Activated naive CD8-positive, alpha-beta T cell treated with anti-CD3 and anti-CD28 coated beads, Interleukin-2, amount 50 U/mL, for 16 hours (primary cell): ENCODE measurements around the gene BCAT1.
"Not testable (repeated sequence)": the region's sequence is repeated elsewhere in the genome, so short reads cannot be mapped to it uniquely, and the experiment has no call there.

ENCODE experiments used
- DNase-seq: peaks from one replicate; pipeline ENCODE4 v3.0.0-alpha.2; 2020; ENCODE audit warnings: low read depth, low spot score

BCAT1 gene

DNA sequence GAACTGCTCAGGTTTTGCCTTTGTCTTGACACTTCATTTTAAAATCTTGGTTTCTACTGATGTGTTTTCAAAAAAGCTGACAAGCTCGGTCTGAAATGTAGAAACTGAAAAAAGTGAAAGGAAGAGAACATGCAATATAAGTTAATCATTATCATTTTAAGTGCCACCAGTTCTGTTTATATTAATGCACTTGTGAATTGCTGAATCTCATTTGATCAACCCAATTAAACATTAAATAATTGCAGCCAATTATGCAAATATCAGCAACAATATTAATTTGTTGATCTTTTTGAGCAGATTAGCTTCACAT lies 133.8 kb downstream of the BCAT1 start:
- DNase-seq: no peak

DNA sequence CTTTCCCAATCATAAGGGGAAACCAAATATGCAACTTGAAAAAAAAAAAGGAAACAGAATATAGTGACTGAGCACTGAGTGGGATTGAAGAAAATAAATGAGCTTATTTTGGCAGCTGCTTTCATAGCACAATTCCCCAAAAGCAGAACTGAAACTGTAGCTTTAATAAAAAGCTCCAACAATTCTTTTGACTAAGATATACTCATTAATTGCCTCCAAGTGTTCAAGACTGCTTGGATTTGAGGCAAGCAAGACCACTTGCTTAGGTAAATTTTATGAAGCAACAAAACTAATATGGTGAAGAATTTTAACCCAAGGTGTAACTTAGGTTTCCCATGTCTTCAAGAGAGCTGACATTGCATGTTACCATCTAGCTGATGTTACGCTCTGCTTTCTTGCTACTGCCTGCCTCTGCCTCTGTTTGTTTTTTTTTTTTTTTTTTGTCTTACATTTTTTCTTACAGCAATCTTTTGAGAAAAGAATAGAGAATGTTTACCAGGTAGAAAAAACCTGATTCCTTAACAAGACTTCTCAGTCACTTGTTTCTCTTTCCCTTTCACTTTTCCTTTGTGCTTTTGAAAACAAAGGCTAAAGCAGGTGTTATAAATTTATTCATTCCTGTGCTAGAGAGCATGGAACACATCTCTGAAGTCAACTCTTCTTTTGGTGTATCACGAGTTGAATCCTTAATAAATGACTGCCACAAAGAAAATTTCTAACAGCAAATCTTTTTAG lies 134.4 kb downstream of the BCAT1 start:
- no peak for DNase-seq

DNA sequence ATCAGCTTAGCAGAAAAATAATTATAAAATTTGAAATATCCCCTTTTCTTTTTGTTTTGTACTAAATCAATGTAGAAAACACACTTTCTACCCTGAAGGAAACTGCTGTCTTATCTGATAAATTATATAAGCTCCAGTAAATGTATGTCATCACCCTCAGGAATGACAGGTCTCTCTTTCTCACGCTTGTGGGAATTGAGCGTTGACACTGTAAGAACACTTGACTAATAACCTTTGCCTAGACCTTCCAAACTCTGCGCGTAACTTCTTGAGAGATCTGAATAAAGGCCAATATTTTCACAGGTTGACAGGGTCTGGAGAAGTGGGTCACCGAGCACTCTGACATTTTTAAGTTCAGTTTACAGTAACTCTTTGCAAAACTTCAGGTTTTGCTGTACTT lies 138.5 kb downstream of the BCAT1 start:
- no peak for DNase-seq

DNA sequence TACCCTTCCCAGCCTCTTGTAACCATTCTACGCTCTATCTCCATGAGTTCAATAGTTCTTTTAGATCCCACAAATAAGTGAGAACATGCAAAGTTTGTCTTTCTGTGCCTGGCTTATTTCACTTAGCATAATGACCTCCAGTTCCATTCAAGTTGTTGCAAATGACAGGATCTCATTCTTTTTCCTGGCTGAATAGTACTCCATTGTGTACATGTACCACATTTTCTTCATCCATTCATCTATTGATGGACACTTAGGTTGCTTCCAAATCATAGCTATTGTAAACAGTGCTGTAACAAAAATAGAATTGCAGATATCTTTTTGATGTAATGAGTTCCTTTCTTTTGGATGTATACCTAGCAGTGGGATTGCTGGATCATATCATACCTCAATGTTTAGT lies 139.6 kb downstream of the BCAT1 start:
- not testable (repeated sequence) for DNase-seq

DNA sequence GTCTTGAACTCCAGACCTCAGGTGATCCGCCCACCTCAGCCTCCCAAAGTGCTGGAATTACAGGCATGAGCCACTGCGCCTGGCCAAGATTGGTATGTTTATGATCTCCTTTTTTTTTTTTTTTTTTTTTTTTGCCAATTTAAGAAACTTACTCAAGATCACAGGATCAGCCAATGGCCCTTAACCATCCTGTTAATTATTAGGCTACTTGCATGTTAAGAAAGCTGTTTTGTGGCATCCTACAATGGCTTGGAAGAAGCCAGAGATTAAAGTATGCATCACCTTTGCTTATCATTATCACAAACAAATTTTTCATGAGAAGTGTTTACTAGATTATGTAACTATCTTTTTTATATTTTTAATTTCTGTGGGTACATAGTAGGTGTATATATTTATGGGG lies 140.2 kb downstream of the BCAT1 start:
- no peak for DNase-seq

DNA sequence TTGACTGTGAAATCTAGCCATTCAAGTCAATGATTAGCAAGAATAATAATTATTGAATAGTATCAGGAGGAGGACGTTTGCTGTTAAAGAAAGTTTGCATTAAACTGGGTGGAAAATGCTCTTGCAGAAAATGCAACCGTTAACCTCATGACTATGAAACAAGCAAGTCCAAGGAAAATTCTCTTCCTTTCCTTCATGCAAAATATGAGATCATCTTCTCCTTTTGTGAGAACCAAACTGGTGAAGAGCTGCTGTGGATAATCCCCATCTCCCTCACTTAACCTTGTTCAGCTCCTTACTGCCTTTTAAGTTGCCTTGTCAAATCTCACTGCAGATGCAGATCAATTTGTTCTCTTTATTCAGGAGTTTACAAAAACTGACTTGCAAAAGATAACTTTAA lies 142.5 kb downstream of the BCAT1 start:
- no peak for DNase-seq

DNA sequence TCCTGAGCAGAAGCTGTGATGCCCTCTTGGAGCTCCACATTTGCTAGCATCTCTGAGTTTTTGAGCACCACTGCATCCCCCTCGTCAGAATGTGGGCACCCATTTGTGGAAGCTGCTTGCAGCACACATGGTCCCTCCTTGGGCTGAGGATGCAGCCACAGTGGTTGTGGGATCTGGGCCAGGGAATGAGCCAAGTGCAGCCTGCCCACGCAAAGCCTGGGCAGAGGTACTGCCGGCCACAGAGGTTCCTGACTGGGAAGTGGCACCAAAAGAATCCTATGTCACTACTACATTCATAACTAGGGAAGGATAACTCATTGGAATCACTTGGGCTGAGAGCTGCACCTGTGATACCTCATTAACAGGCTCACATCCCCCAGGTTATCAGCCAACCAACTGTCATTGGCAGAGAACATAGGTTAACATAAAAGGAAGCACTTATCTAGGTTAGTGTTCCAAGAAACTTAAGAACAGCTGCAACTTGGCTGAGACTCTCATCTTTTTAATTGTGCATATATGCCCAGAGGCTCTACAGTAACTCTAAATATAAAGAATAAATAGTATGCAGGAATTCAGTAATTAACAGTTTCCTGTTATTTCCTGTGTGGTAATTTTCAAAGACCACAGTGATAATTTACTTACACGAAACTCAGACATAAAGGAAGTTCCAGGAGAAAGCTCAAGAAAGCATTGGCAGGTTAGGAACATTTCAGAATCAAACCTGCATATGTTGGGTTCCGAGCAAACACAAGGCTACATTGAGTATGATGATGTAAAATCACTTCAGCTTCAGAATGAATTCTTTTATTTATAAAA lies 145.3 kb downstream of the BCAT1 start:
- DNase-seq: no peak

DNA sequence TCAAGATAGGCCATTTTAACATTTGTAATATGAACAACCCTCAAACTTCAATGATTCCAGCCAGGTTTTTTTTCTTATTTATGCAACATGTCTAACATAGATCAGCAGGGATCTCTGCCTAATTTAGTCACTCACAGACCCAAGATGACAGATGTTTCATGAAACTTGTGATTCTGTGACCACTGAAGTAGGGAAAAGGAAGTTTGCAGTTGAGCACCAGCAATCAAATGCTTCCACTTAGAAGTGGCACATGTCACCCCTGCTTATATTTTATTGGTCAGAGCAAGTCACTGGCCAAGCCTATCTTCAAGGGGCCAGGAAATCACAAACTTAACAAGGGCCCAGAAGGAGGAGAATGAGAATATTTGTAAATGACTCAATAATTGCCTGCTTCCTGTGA lies 150.6 kb downstream of the BCAT1 start:
- no peak for DNase-seq

DNA sequence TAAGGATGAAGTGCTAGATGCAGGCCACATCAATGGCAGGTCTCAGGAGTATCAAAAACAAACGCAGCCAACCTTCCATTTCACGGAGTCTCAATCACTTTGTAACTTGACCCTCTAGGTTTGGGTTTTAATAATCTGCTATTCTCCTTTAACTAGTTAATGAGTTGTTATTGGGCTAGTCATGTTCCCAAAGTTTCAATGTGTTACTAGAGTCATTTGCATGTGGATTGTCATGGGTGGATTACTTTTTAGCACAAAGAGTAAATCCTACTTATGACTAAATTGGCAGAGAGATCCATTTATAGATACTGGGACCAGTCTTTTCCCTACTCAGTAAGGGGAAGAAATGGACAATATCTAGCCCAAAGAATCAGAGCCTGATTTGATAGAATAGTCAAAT lies 151.0 kb downstream of the BCAT1 start:
- DNase-seq: no peak

DNA sequence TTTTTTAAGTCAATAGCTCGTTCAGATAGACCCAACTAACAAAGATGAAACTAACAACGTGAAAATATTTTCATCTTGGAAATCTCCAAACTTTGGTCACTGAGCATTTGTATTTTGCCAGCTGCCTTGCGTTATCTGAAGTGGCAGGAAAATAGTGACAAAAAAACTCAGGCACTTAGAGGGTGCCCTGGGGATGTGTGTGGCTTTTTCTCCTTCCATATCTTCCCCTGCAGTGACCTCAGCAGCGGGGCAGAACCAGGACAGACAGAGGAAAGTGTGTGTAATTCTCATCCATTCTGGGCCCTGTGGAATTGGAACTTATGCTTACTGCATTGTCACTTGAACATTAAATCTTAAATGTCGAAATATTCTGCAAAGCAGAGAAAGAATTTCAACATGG lies 152.0 kb downstream of the BCAT1 start:
- no peak for DNase-seq

DNA sequence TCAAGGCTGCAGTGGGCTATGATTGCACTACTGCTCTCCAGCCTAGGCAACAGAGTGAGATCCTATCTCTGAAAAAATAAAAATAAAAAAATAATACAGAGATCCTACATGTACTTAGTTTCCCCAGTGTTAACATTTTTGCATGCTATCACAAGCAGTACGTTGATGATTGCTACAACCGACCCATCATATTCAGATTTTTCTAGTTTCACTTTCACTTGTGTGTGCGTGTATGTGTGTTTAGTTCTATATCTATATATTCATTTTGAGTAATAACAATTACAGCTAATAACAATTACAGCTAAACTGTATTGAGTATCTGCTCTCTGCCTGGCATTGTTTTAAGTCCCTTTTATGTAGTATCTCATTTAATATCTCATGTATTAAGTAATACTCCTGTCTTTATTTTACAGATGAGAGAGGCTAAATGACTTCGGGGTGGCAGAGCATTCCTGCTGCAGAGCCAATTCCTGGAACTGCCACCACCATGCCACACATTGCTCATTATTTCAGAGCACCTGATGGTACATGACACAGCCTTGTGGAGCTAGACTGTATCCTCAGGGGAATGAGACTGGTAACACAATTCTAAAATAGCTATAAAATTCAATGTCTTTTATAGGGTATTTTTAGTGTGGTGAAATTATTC lies 153.1 kb downstream of the BCAT1 start:
- no peak for DNase-seq

DNA sequence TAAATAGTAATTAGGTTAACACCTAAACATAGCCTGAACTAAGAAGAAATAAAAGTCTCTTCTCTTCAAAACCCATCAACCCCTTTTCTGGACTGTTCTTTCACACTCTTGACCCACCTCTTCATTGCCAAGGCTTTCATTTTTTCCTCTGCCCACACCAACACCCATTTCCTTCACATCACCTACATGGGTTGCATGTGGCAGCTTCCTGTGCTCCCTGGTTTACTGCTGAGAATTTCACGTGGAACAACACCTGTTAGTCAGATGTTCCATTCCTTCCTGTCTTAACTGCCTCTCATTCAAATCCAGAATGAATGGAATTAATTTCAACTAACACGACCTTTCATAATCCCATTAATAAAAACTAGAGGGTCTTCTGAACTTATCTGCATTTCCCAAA lies 157.3 kb downstream of the BCAT1 start:
- DNase-seq: no peak

DNA sequence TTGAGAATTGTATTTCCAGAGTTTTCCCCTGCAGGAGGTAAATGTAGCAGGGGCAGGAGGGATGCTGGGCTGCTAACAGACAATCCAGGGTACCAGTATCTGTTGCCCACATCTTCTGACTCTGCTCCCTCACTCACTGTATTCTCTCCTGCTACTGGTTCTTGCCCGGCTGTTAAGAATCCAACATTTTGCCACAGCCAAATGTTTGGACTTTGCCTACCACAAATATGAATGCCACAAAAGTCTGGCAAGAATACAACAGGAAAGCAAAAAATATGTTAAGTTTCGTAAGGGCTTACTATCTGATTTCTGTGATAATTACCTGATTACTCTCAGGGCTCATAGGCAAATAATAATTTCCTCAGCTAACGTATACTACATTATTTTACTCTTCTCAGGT lies 160.0 kb downstream of the BCAT1 start:
- no peak for DNase-seq

DNA sequence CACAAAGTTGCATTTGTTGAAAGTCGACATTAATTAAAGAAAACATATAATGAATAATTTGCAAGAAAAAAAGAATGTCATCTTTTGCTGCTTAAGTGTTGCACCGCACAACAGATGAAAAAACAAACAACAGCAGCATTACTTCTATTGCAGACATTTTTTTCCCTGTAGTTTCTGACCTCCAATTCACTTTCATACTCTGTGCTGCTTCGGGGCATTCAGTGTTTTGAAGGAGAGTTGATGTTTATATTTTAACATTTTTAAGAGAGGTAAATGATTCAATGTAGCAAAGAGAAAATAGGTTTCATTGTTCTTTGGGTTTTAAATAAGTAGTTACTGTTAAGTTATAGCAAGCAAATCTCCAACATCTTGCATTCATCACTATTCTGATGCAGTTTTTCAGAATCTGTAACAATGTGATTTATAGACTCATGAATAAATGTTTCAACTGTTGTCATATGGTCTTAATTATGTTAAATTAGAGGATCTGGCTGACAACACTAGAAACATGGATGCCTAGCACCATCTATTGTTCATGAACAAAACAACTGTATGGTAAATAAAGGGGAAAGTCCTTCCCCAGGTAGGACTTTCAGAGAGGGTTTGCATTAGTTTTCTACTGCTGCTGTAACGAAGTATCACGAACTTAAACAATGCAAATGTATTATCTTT lies 168.1 kb downstream of the BCAT1 start:
- no peak for DNase-seq

DNA sequence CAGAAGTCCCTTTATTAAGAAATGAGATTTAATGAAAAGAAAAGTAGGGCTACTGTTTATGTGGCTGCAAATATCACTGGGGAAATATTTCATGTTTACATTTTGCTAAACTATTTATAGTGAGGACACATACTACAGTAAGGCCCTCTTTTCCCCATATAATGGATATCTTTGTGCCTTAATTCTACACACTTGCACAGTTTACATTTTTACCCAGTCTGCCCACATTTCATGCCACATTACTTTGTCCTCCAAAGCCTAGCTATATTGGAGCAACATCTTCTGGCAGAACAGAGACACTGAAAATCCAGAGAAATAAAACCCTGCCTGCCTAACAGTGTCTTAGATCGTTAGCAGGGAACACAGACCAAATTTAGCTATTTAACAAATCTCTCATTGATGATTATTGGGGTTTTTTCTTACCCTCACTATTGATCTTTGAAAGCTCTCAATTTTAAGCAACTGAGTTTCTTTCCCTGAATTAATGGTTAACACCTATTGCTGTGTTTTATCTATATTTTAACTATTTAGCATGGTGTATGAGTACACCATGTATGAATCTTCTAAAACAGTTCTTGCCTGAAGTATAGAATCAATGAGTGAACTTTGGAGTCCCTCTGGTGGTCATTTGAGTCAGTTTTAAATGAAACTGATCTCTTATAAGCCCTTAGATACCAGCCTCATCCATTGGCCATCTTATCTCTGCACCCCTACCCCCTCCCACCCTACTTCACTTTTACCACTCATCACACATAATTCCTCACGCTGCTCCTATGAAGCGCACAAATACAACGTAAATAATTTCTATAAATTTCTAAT lies 170.2 kb downstream of the BCAT1 start:
- DNase-seq: no peak

DNA sequence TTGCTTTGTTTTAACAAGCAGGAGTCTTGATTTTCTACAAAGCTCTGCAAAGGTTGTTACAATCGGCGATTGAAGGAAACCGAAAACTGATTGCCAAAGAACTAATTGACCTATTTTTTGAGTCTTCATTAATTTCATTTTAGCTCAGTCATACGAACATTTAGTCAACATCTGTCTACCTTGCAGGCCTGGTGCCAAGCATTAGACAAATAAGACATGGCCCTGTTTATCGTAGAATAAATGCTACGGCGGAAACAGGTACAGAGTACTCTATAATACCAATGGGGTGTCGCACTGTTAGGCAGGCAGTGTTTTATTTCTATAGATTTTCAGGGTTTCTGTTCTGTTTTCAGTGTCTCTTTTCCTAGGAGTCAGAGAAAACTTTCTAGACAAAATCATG lies 171.5 kb downstream of the BCAT1 start:
- DNase-seq: no peak

DNA sequence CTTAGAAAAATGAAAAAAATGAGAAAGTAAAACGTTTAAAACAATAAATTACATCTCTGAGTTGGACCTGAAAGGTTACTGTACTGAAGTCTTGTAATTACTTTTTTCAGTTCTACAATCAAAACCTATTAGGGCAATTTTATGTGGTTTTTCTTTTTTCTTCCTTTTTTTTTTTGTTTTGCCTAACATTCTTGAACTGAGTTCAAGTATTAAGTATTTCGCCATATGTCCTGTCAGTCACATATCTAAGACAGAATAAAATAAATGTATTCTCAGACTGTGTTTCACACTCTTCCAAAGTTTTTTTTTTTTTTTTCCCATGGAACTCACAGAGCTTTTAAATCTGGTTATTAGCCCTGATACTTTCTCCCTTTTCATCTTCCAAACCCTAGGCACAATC lies 172.0 kb downstream of the BCAT1 start:
- no peak for DNase-seq

DNA sequence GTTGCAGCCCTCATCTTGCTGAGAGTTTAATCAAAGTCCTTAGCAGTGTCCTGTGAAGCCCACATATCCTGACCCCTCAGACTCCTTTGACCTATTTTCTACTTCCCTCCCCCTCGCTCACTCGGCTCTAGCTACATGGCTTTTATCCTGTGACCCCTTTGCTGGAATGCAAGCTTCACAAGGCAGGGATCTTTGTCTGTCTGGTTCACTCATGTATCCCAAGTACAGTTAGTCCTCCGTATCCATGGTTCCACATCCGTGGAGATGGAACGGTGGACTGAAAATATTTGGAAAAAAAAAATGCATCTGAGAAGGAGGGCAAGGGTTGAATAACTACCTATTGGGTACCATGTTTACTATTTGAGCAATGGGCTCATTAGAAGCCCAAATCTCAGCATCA lies 173.8 kb downstream of the BCAT1 start:
- DNase-seq: no peak

DNA sequence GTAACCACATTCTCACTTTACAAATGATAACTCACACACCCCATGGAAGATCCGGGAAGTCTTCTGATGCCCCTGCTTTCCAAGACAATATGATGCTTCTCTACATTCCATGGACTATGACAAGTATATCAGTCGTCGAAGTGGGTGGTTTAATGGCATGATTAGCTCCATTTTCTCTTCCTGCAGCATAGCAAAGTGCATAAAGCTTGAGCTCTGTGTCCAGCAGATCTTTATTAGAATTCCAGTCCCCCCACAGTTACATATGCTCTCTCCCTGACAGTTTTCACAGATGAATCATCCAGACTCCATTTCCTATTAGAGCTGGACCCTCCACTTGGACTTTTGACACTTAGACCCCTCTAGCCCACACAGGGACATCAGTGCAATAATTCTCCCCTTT lies 174.9 kb downstream of the BCAT1 start:
- DNase-seq: no peak

DNA sequence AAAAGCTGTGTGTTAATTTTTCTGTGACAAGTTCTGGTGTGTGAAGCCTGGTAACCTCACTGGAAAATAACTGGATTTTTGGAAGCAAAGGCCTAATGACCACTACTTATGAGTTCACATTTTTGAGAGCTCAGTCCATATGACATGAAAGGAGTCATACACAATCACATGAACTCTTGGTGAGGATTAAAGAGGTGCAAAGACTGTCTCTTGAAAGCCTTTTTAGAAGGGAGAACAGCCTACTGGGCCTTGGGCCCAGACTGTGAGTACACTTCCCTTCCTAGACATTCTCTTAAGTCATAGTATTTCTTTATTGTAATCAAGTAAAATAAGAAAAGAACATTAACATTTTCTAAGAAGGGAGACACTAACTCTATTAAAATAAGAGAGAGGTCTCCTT lies 176.1 kb downstream of the BCAT1 start:
- DNase-seq: no peak

DNA sequence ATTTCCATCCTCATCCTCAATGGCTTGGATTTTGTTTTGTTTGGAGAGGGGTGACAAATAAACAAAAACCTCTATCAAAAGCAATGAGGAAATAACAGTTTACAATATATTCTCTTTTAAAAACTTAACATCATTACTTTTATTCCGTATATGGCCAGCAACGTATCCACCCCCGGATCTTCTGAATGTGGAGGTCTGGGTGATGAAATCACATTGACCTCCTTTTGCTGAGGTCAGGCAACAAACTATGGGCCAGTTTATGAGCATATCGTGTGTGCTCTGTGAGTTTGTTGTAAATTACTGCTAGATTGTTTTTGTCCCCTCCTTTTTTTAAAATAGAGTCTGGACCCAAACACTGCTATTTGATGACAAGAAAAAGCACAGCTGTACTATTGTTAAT lies 178.1 kb downstream of the BCAT1 start:
- DNase-seq: no peak

DNA sequence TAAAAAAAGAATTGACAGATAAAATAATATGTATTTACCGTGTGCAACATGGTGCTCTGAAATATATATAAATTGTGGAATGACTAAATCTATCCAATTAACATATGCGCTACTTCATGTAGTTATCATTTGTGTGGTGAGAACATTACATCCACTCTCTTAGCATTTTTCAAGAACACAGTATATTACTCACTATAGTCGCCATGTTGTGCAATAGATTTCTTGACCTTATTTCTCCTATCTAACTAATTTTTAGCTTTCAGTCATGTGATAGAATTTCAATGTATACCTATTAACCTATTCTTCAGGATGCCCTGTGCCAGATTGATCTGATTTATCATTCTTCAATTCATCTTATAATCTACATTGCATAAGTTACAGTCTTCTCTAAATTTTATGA lies 178.6 kb downstream of the BCAT1 start:
- DNase-seq: no peak
